CD4-positive, CD25-positive, alpha-beta regulatory T cell (primary cell): Measurements from ENCODE around the gene FAM81B. TPM values are rescaled to one million over a fixed set of nuclear protein-coding genes. Genes with fewer than 3 reads are reported as not detected.
"Not testable (repeated sequence)": the region's sequence is repeated elsewhere in the genome, so short reads cannot be mapped to it uniquely, and the experiment has no call there.

Source experiments
- ATAC-seq, 2 donors: fragments of 150-1000 bp; cut with Tn5 transposase; one replicate each; pipeline ENCODE4 v1.10.0; 2021; ENCODE audit warnings: low read depth in 2 of 2, moderate number of reproducible peaks in 2 of 2, moderate library complexity in 1 of 2
- DNase-seq, 3 donors: peaks; one replicate each; pipeline versions ENCODE4 v3.0.0 to v3.0.0-alpha.2; 2012 to 2022; ENCODE audit warnings: mixed read lengths in 1 of 3
- H3K27ac ChIP-seq: one replicate; pipeline ENCODE4 v1.7.0; 2013; ENCODE audit warnings: mild to moderate bottlenecking, low read length; ENCODE audit not compliant: insufficient read depth, poor library complexity, severe bottlenecking
- H3K27me3 ChIP-seq: one replicate; pipeline ENCODE4 v1.7.0; 2013; ENCODE audit warnings: low read length; ENCODE audit not compliant: control insufficient read depth, insufficient read depth
- H3K36me3 ChIP-seq: one replicate; pipeline ENCODE4 v1.7.0; 2013; ENCODE audit warnings: mild to moderate bottlenecking, low read length, moderate library complexity; ENCODE audit not compliant: control insufficient read depth, insufficient read depth
- H3K4me1 ChIP-seq: 2 replicates; pipeline ENCODE4 v1.7.0; 2013; ENCODE audit warnings: mild to moderate bottlenecking, low read length; ENCODE audit not compliant: insufficient read depth, control insufficient read depth, poor library complexity, severe bottlenecking
- H3K4me3 ChIP-seq: one replicate; pipeline ENCODE4 v1.7.0; 2013; ENCODE audit warnings: low read depth, mild to moderate bottlenecking, low read length, moderate library complexity
- H3K9me3 ChIP-seq, 2 experiments: 1 replicate in 1 of 2; 2 replicates in 1 of 2; pipeline ENCODE4 v1.7.0; 2013; ENCODE audit warnings: low read length in 2 of 2, mild to moderate bottlenecking in 1 of 2, moderate library complexity in 1 of 2; ENCODE audit not compliant: control insufficient read depth in 2 of 2
- H3K27ac Mint-ChIP-seq, 3 donors: one replicate each; pipeline ENCODE4 v1.8.0; 2020 to 2022; ENCODE audit warnings: mild to moderate bottlenecking in 3 of 3, mixed read lengths in 3 of 3, moderate library complexity in 2 of 3
- H3K27me3 Mint-ChIP-seq: one replicate; pipeline ENCODE4 v1.8.0; 2022; ENCODE audit warnings: mild to moderate bottlenecking, mixed read lengths
- H3K36me3 Mint-ChIP-seq: one replicate; pipeline ENCODE4 v1.8.0; 2020; ENCODE audit warnings: mixed read lengths
- H3K4me1 Mint-ChIP-seq, 4 donors: one replicate each; pipeline ENCODE4 v1.8.0; 2020 to 2022; ENCODE audit warnings: mixed read lengths in 4 of 4, mild to moderate bottlenecking in 1 of 4
- H3K4me3 Mint-ChIP-seq, 4 donors: one replicate each; pipeline ENCODE4 v1.8.0; 2020 to 2022; ENCODE audit warnings: mild to moderate bottlenecking in 4 of 4, mixed read lengths in 4 of 4, moderate library complexity in 3 of 4
- H3K9me3 Mint-ChIP-seq, 7 donors: one replicate each; pipeline ENCODE4 v1.8.0; 2020 to 2022; ENCODE audit warnings: mixed read lengths in 7 of 7, mild to moderate bottlenecking in 3 of 7, moderate library complexity in 2 of 7
- polyA plus RNA-seq, 4 donors: library from polyadenylated mRNA; unstranded; fragments of 300-500 nt; fragmentation: Illumina TruSeq; gene quantifications; one replicate each; pipeline ENCODE4 v1.2.3, GENCODE V29; 2021
- total RNA-seq: library from RNA; stranded (reverse); gene quantifications from one replicate; pipeline ENCODE4 v1.2.3, GENCODE V29; 2022

Gene FAM81B, protein sequence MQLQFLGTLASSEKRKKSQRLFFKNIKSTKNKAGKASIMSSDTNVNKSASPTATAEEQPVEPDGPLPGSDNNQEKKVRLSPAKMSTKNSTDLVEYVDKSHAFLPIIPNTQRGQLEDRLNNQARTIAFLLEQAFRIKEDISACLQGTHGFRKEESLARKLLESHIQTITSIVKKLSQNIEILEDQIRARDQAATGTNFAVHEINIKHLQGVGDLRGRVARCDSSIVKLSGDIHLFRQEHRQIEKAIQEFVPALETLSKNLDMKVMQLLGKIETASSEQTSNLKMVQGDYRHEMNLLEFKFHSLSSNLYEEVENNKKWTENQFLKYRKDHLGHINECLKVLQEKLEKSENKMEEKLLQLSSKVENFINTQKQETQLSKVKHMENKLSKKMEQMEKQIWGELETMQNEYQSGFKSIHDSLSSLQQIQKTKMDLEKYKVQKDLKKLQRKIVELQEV
- total RNA-seq (0.94 TPM), polyA plus RNA-seq (not detected)

DNA sequence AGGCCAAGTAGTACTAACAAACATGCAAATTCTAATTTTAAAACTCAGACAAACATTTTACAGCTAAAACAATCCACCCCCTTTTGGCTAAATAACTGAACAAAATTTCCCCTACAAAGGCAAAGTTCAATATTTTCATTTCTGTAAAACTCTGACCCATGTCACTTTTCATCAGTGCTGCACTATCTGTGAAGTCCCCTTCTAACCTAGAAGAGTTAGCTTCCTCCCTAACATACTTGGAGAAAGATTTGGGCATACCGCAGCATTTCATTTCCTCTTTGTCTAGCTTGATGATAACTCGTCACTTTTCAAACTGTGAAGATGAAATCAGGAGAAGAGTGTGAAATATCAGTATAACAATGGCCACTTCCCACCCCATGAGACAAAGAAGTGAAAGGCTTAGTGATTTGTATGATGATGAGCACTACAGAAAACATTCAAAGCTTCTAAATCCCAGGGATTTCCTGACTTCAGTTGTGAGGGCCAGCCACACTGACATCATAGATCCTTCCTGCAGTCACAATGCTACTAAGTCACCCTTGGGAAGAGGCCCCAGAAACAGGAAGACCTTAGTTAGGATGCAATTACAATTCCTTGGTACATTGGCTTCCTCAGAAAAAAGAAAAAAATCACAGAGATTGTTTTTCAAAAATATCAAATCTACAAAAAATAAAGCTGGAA, at the start of gene FAM81B:
Gene FAM81B, plus strand, starts transcription at position 555 of the 681 bp plus-strand sequence. Its CDS starts 24 bp downstream, at position 579.
- no peak for DNase-seq
- H3K9me3 Mint-ChIP-seq = peaks cover 0 to 4% (median 0%) of the 10 kb centered on the region in 7 donors
- peaks cover 4% of the 10 kb centered on the region for H3K27me3 Mint-ChIP-seq

DNA sequence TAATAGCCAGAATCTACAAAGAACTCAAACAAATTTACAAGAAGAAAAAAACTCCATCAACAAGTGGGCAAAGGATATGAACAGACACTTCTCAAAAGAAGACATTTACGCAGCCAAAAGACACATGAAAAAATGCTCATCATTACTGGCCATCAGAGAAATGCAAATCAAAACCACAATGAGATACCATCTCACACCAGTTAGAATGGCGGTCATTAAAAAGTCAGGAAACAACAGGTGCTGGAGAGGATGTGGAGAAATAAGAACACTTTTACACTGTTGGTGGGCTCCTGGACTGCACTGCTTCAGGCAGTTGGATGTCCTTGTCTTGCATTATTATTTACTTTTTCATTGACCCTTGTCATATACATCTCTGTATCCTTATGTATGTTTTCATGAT, 49.7 kb upstream of the FAM81B start:
- H3K9me3 Mint-ChIP-seq, H3K4me1 Mint-ChIP-seq, H3K27me3 ChIP-seq, H3K4me1 ChIP-seq, H3K36me3 Mint-ChIP-seq, H3K27ac ChIP-seq, H3K36me3 ChIP-seq, H3K4me3 Mint-ChIP-seq, DNase-seq, H3K4me3 ChIP-seq, ATAC-seq, H3K27me3 Mint-ChIP-seq, H3K27ac Mint-ChIP-seq, H3K9me3 ChIP-seq: not testable (repeated sequence)

More for the DNA sequence above, at the start of gene FAM81B:
- ATAC-seq = no peak
- H3K9me3 ChIP-seq = no peaks in the 10 kb centered on the region
- no peak within 1 kb of the TSS for H3K4me3 Mint-ChIP-seq
- H3K36me3 ChIP-seq = no peaks in the 10 kb centered on the region
- no peak within 1 kb of the TSS for H3K27ac ChIP-seq
- H3K27ac Mint-ChIP-seq = no peak within 1 kb of the TSS
- H3K4me1 ChIP-seq = no peaks in the 10 kb centered on the region
- no peaks in the 10 kb centered on the region for H3K27me3 ChIP-seq
- H3K4me1 Mint-ChIP-seq = no peaks in the 10 kb centered on the region
- H3K36me3 Mint-ChIP-seq = no peaks in the 10 kb centered on the region
- H3K4me3 ChIP-seq = no peak within 1 kb of the TSS

DNA sequence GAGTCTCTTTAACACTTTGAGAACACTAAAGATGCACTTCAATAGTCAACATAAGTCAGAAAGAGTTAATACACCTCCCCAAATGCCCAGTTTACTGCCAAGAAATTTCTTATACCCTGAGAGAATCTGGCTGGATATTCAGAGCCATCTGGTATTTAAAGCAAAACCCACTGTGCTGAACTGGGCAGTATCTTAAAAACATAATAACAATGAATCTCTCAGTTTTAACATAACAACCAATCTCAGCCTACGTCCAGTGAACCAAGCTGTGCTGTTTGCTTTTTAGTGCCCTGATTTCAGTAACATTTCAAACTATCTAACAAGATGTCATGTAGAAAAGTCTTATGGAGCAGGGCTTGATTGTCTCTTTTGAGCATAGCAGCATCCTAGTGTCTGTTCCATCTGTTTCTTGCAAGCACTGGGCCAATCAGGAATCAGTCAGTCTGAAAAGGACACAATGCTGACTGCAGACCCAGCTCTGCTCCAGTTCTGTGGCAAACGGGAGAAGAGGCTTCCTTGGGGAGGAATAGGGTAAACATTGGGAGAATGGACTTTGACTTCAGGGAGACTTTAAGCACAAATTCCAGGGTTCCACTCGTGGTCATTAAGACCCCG, 43.6 kb upstream of the FAM81B start:
- no peaks in the 10 kb centered on the region for H3K4me1 ChIP-seq
- peaks cover 9% of the 10 kb centered on the region for H3K27me3 Mint-ChIP-seq
- H3K4me3 Mint-ChIP-seq = no peak overlapping the region
- H3K27me3 ChIP-seq = no peaks in the 10 kb centered on the region
- no peaks in the 10 kb centered on the region for H3K4me1 Mint-ChIP-seq
- no peaks in the 10 kb centered on the region for H3K36me3 Mint-ChIP-seq
- no peak overlapping the region for H3K27ac ChIP-seq
- ATAC-seq (no peak), DNase-seq (no peak)
- H3K9me3 Mint-ChIP-seq = peaks cover 0 to 6% (median 3%) of the 10 kb centered on the region in 7 donors
- no peak overlapping the region for H3K27ac Mint-ChIP-seq
- H3K36me3 ChIP-seq = no peaks in the 10 kb centered on the region
- H3K9me3 ChIP-seq = no peaks in the 10 kb centered on the region
- no peak overlapping the region for H3K4me3 ChIP-seq

DNA sequence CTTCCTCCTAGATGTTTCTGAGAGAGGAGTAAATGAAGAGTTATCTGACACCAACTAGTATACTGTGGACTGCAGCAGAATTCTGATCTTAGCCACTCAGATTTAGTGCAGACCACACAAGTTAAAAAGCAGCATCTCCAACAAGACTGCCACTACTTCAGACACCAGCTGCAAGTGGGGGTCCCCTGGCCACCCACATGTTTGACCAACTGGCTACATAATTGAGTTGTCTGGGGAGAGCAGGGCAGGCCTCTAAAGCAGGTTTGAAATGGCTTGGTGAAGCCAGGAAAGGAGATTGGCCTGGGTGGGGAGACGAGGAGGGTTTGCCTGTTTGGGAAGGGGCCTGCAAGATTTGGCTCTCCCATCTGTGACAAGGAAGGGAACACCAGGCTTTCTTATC, 40.5 kb upstream of the FAM81B start:
- Histone ChIP-seq H3K9me3 (no peaks in the 10 kb centered on the region), H3K36me3 (no peaks in the 10 kb centered on the region), H3K4me3 (no peak overlapping the region), H3K27ac (no peak overlapping the region), H3K4me1 (no peaks in the 10 kb centered on the region), H3K27me3 (no peaks in the 10 kb centered on the region)
- no peak overlapping the region for H3K4me3 Mint-ChIP-seq
- H3K4me1 Mint-ChIP-seq = no peaks in the 10 kb centered on the region
- peaks cover 5% of the 10 kb centered on the region for H3K27me3 Mint-ChIP-seq
- peaks cover 0 to 6% (median 0%) of the 10 kb centered on the region in 7 donors for H3K9me3 Mint-ChIP-seq
- no peak for DNase-seq
- H3K27ac Mint-ChIP-seq = no peak overlapping the region
- ATAC-seq = no peak
- H3K36me3 Mint-ChIP-seq = no peaks in the 10 kb centered on the region

DNA sequence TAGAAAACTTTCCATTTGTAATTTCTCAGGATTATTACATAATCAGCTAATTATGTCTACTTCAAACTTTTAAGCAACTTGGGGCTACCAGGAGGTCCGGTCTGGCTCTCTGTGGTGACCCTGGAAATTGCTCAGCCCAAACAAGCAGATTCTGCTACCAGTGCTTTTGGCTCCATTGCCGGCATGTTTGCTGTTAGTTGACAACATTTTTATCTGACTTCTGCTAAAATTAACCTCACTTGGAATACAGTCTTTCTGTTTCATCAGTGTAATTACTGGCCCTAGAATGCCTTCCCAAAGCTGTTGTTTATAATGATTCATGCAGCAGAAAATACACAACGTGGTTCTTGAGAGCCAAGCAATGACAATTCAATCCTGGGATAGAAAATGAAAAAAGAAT, 38.5 kb upstream of the FAM81B start:
- H3K4me1 Mint-ChIP-seq = no peaks in the 10 kb centered on the region
- peaks cover 0 to 8% (median 4%) of the 10 kb centered on the region in 7 donors for H3K9me3 Mint-ChIP-seq
- Histone ChIP-seq H3K27ac (no peak overlapping the region), H3K4me1 (no peaks in the 10 kb centered on the region), H3K9me3 (no peaks in the 10 kb centered on the region), H3K4me3 (no peak overlapping the region), H3K27me3 (no peaks in the 10 kb centered on the region), H3K36me3 (no peaks in the 10 kb centered on the region)
- DNase-seq (no peak), ATAC-seq (no peak)
- H3K27me3 Mint-ChIP-seq = peaks cover 9% of the 10 kb centered on the region
- H3K4me3 Mint-ChIP-seq = no peak overlapping the region
- H3K36me3 Mint-ChIP-seq = no peaks in the 10 kb centered on the region
- no peak overlapping the region for H3K27ac Mint-ChIP-seq

DNA sequence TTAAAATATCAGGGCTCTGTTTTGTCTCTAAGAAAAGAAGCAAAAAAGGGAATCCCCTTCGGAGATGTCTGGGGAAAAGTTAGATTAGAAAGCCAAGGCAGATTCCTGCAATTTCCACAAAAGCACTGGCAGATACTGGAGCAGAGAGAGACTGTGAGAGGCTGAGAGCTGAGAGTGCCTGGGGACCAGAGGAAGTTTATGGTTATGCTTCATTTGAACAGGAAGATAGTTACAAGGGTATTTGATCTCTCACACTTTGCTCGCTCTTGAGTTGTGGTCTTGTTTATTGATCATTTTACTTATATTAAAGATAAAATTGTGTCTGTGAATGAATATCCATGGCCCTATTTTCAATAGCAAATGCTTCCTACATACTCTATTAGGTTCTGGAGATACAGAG, 32.8 kb upstream of the FAM81B start:
- DNase-seq (no peak), ATAC-seq (no peak)
- peaks cover 0 to 7% (median 3%) of the 10 kb centered on the region in 7 donors for H3K9me3 Mint-ChIP-seq
- H3K36me3 ChIP-seq = no peaks in the 10 kb centered on the region
- no peak overlapping the region for H3K27ac Mint-ChIP-seq
- peaks cover 0 to 6% (median 0%) of the 10 kb centered on the region in 4 donors for H3K4me1 Mint-ChIP-seq
- peak overlapping the region in 1 of 4 donors; percentile 61 for H3K4me3 Mint-ChIP-seq
- H3K9me3 ChIP-seq = no peaks in the 10 kb centered on the region
- H3K4me3 ChIP-seq = no peak overlapping the region
- no peak overlapping the region for H3K27ac ChIP-seq
- no peaks in the 10 kb centered on the region for H3K4me1 ChIP-seq
- peaks cover 20% of the 10 kb centered on the region for H3K27me3 Mint-ChIP-seq
- no peaks in the 10 kb centered on the region for H3K27me3 ChIP-seq
- no peaks in the 10 kb centered on the region for H3K36me3 Mint-ChIP-seq

DNA sequence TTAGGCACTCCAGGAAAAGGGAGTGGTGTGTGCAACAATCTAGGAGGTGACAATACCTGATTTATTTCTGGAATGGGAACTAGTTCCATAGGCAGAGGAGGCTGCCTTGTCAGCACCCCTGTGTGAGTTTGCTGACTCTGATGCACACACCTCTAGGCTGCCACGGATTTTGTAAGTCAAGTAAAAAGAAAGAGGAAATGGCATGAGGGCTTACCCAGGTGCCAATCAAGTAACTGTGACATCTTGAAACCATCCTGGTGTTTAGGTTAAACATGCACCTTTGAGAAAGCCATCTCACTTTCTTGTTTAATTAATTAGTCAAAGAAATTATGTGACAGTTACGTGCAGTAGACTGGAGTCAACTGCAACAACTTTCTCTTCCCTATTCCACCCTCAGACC, 32.3 kb upstream of the FAM81B start:
- Mint-ChIP-seq H3K4me1 (peaks cover 0 to 6% (median 0%) of the 10 kb centered on the region in 4 donors), H3K4me3 (peak overlapping the region in 1 of 4 donors; percentile 2), H3K27ac (no peak overlapping the region), H3K27me3 (peaks cover 20% of the 10 kb centered on the region), H3K9me3 (peaks cover 0 to 7% (median 6%) of the 10 kb centered on the region in 7 donors), H3K36me3 (no peaks in the 10 kb centered on the region)
- Histone ChIP-seq H3K9me3 (no peaks in the 10 kb centered on the region), H3K4me1 (no peaks in the 10 kb centered on the region), H3K27ac (no peak overlapping the region), H3K36me3 (no peaks in the 10 kb centered on the region), H3K4me3 (no peak overlapping the region), H3K27me3 (no peaks in the 10 kb centered on the region)
- ATAC-seq (no peak), DNase-seq (no peak)
